HTERT RPE-1 (cell line): Measurements from ENCODE around the gene MOK.

Source experiments
- in situ Hi-C: fragments of 300-500 bp; cut with MboI; formaldehyde crosslinking; loops from 4 replicates; pipeline ENCODE4 v1.14.3; 2020; ENCODE audit warnings: low sequenced_read_pairs

The MOK gene

GRCh38 chr14:102208741-102209140 is 96.2 kb downstream of the MOK start:
- in situ Hi-C loops: no loop called here

GRCh38 chr14:102207831-102208365 is 97.1 kb downstream of the MOK start:
- in situ Hi-C loops: no loop called here

- in situ Hi-C loops: no loop called here
These were observed 98.0 kb downstream of the MOK start for GRCh38 chr14:102206918-102207317.

- in situ Hi-C loops: no loop called here
These were observed 99.4 kb downstream of the MOK start for GRCh38 chr14:102205560-102205959.

GRCh38 chr14:102203382-102203781 is 101.6 kb downstream of the MOK start:
- in situ Hi-C loops: no loop called here

GRCh38 chr14:102202944-102203343 is 102.0 kb downstream of the MOK start:
- in situ Hi-C loops: no loop called here

GRCh38 chr14:102201776-102202175 is 103.2 kb downstream of the MOK start:
- in situ Hi-C loops: no loop called here

GRCh38 chr14:102201353-102201738 is 103.6 kb downstream of the MOK start:
- in situ Hi-C loops: no loop called here

GRCh38 chr14:102200690-102201352 is 104.1 kb downstream of the MOK start:
- in situ Hi-C loops: no loop called here

GRCh38 chr14:102197317-102197853 is 107.6 kb downstream of the MOK start:
- in situ Hi-C loops: no loop called here

GRCh38 chr14:102196902-102197230 is 108.1 kb downstream of the MOK start:
- in situ Hi-C loops: no loop called here

GRCh38 chr14:102196039-102196901 is 108.7 kb downstream of the MOK start:
- in situ Hi-C loops: no loop called here

GRCh38 chr14:102195446-102195845 is 109.5 kb downstream of the MOK start:
- in situ Hi-C loops: no loop called here

GRCh38 chr14:102194856-102195255 is 110.1 kb downstream of the MOK start:
- in situ Hi-C loops: no loop called here

- in situ Hi-C loops: no loop called here
These were observed 112.0 kb downstream of the MOK start for GRCh38 chr14:102192840-102193502.

GRCh38 chr14:102189874-102190273 is 115.1 kb downstream of the MOK start:
- in situ Hi-C loops: no loop called here

- in situ Hi-C loops: no loop called here
These were observed 116.8 kb downstream of the MOK start for GRCh38 chr14:102188187-102188586.

- in situ Hi-C loops: no loop called here
These were observed 117.4 kb downstream of the MOK start for GRCh38 chr14:102187568-102188001.

- in situ Hi-C loops: no loop called here
These were observed 117.9 kb downstream of the MOK start for GRCh38 chr14:102187044-102187443.

GRCh38 chr14:102185360-102185759 is 119.6 kb downstream of the MOK start:
- in situ Hi-C loops: no loop called here

GRCh38 chr14:102184316-102185035 is 120.5 kb downstream of the MOK start:
- in situ Hi-C loops: no loop called here
